ENCODE measurements around the gene PAPSS1. TPM values are rescaled to one million over a fixed set of nuclear protein-coding genes. Genes with fewer than 3 reads are reported as not detected.

Gene PAPSS1
- polyA plus RNA-seq, 3 donors = 46.4 to 79.6 (median 64.8) TPM

- WGBS (ENCODE audit: insufficient coverage) = 100% methylated on average over 1 of the region's 1 CpG
- no peak for DNase-seq
- intact Hi-C loops (cut with micrococcal nuclease) = no loop called here
- no peaks in the 10 kb centered on the region for H3K9me3 ChIP-seq (replicated peaks in 1 of 2; ENCODE audit: control insufficient read depth in 1 of 2, insufficient read depth in 1 of 2, low read length in 2 of 2)
- Mint-ChIP-seq H3K4me1 (peaks cover 6% of the 10 kb centered on the region), H3K27ac (no peak overlapping the region), H3K27me3 (ENCODE audit: low read depth in 3 of 3) (no peaks in the 10 kb centered on the region), H3K36me3 (peaks cover 30 to 36% of the 10 kb centered on the region in 2 donors), H3K4me3 (no peak overlapping the region), H3K9me3 (peaks cover 0 to 2% (median 0%) of the 10 kb centered on the region in 7 donors)
- peaks cover 16 to 74% of the 10 kb centered on the region in 2 donors for H3K36me3 ChIP-seq (replicated peaks in 1 of 2; ENCODE audit: control insufficient read depth in 1 of 2, insufficient read depth in 2 of 2, low read length in 2 of 2)
- no peak overlapping the region for H3K27ac ChIP-seq (ENCODE audit: low read depth in 1 of 2, low read length in 2 of 2)
- H3K4me2 ChIP-seq (replicated peaks; ENCODE audit: extremely low read depth, low read length, poor library complexity, severe bottlenecking) = no peak overlapping the region
- H3K9ac ChIP-seq (ENCODE audit: insufficient read depth, low read length, poor library complexity, severe bottlenecking) = no peak overlapping the region
- peaks cover 4 to 9% of the 10 kb centered on the region in 2 donors for H3K4me1 ChIP-seq (ENCODE audit: control insufficient read depth in 1 of 2, insufficient read depth in 2 of 2, low read length in 2 of 2)
- H3K27me3 ChIP-seq (ENCODE audit: control insufficient read depth in 2 of 2, insufficient read depth in 2 of 2, low read length in 2 of 2) = no peaks in the 10 kb centered on the region
- no peak overlapping the region for H2AFZ ChIP-seq (ENCODE audit: insufficient read depth, low read depth, low read length, poor library complexity, severe bottlenecking)
- no peaks in the 10 kb centered on the region for H3K79me2 ChIP-seq (ENCODE audit: insufficient read depth, low read length)
- no peak overlapping the region for H3K4me3 ChIP-seq (replicated peaks in 1 of 3; ENCODE audit: low read depth in 2 of 3, low read length in 3 of 3)
- peaks cover 16% of the 10 kb centered on the region for H4K20me1 ChIP-seq (ENCODE audit: insufficient read depth, low read length)
- TF ChIP-seq, protein P1, sequence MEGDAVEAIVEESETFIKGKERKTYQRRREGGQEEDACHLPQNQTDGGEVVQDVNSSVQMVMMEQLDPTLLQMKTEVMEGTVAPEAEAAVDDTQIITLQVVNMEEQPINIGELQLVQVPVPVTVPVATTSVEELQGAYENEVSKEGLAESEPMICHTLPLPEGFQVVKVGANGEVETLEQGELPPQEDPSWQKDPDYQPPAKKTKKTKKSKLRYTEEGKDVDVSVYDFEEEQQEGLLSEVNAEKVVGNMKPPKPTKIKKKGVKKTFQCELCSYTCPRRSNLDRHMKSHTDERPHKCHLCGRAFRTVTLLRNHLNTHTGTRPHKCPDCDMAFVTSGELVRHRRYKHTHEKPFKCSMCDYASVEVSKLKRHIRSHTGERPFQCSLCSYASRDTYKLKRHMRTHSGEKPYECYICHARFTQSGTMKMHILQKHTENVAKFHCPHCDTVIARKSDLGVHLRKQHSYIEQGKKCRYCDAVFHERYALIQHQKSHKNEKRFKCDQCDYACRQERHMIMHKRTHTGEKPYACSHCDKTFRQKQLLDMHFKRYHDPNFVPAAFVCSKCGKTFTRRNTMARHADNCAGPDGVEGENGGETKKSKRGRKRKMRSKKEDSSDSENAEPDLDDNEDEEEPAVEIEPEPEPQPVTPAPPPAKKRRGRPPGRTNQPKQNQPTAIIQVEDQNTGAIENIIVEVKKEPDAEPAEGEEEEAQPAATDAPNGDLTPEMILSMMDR (IDR thresholded peaks at IDR 0.05) = no peak
These were observed 31.6 kb downstream of the PAPSS1 start for GRCh38 chr4:107688421-107688820.

DNA sequence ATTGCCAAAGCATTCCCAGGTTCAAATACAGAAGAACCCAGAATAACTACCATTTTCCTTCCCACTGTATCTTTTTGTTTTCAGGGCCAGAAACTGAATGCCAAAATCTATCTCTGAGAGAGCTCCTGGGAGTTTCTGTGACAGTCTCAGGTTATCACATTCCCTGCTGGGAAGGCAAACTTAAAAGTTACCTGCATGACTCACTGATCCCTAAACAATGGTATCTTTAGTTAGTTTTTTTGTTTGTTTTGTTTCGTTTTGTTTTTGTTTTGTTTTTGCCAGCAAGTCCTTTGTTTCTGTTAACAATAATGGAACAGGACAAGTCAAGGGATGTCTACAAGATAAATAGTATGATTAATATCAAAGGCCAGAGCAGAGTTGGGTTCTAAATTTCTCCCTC is 34.3 kb downstream of the PAPSS1 start:
- Histone ChIP-seq H3K9me3 (replicated peaks in 1 of 2; ENCODE audit: control insufficient read depth in 1 of 2, insufficient read depth in 1 of 2, low read length in 2 of 2) (no peaks in the 10 kb centered on the region), H3K36me3 (replicated peaks in 1 of 2; ENCODE audit: control insufficient read depth in 1 of 2, insufficient read depth in 2 of 2, low read length in 2 of 2) (peaks cover 25 to 85% of the 10 kb centered on the region in 2 donors), H4K20me1 (ENCODE audit: insufficient read depth, low read length) (peaks cover 16% of the 10 kb centered on the region), H3K79me2 (ENCODE audit: insufficient read depth, low read length) (no peaks in the 10 kb centered on the region), H2AFZ (ENCODE audit: insufficient read depth, low read depth, low read length, poor library complexity, severe bottlenecking) (no peak overlapping the region), H3K4me3 (replicated peaks in 1 of 3; ENCODE audit: low read depth in 2 of 3, low read length in 3 of 3) (no peak overlapping the region), H3K27ac (ENCODE audit: low read depth in 1 of 2, low read length in 2 of 2) (no peak overlapping the region), H3K4me1 (ENCODE audit: control insufficient read depth in 1 of 2, insufficient read depth in 2 of 2, low read length in 2 of 2) (no peaks in the 10 kb centered on the region), H3K4me2 (replicated peaks; ENCODE audit: extremely low read depth, low read length, poor library complexity, severe bottlenecking) (no peak overlapping the region), H3K27me3 (ENCODE audit: control insufficient read depth in 2 of 2, insufficient read depth in 2 of 2, low read length in 2 of 2) (no peaks in the 10 kb centered on the region), H3K9ac (ENCODE audit: insufficient read depth, low read length, poor library complexity, severe bottlenecking) (no peak overlapping the region)
- intact Hi-C loops (cut with micrococcal nuclease) = no loop called here
- DNase-seq = no peak
- WGBS (ENCODE audit: insufficient coverage) = no CpG with 5 or more reads among the region's 1 CpG
- Mint-ChIP-seq H3K27me3 (ENCODE audit: low read depth in 3 of 3) (no peaks in the 10 kb centered on the region), H3K36me3 (peaks cover 40 to 41% of the 10 kb centered on the region in 2 donors), H3K27ac (no peak overlapping the region), H3K4me1 (no peaks in the 10 kb centered on the region), H3K4me3 (no peak overlapping the region), H3K9me3 (no peaks in the 10 kb centered on the region)
- TF ChIP-seq, protein P1 (IDR thresholded peaks at IDR 0.05) = no peak

All from CD14-positive monocyte (primary cell).